Dermis microvascular lymphatic vessel endothelial cell (primary cell): Measurements from ENCODE around the gene SPAG16. TPM values are rescaled to one million over a fixed set of nuclear protein-coding genes. Genes with fewer than 3 reads are reported as not detected.
"Not testable (repeated sequence)": the region's sequence is repeated elsewhere in the genome, so short reads cannot be mapped to it uniquely, and the experiment has no call there.

Experiments
- DNase-seq, 2 donors: peaks; one replicate each; pipeline versions ENCODE4 v3.0.0 to v3.0.0-alpha.2; 2010; ENCODE audit warnings: low read depth in 2 of 2
- total RNA-seq: library from RNA; depleted of rRNA; stranded (reverse); fragments of >200 nt; gene quantifications from 2 replicates; pipeline ENCODE4 v1.2.1, GENCODE V29; 2014

The SPAG16 gene
- total RNA-seq, 1 donor from 2014 or later = 11.0 TPM

GRCh38 chr2:213271947-213272346 is 12.3 kb upstream of the SPAG16 start:
- DNase-seq = no peak

GRCh38 chr2:213274143-213274542 is 10.1 kb upstream of the SPAG16 start:
- no peak for DNase-seq

- DNase-seq = no peak
Observed at GRCh38 chr2:213275265-213275664, 9.0 kb upstream of the SPAG16 start.

- DNase-seq = not testable (repeated sequence)
Observed at GRCh38 chr2:213277134-213277533, 7.1 kb upstream of the SPAG16 start.

- DNase-seq = no peak
Observed at GRCh38 chr2:213279116-213279620, 5.1 kb upstream of the SPAG16 start.

GRCh38 chr2:213279971-213280370 is 4.3 kb upstream of the SPAG16 start:
- DNase-seq = no peak

GRCh38 chr2:213281156-213281555 is 3.1 kb upstream of the SPAG16 start:
- no peak for DNase-seq

GRCh38 chr2:213285404-213285803 is 1.1 kb downstream of the SPAG16 start:
- DNase-seq = no peak

GRCh38 chr2:213286161-213286560 is 1.9 kb downstream of the SPAG16 start:
- DNase-seq = no peak

GRCh38 chr2:213288913-213289700 is 4.8 kb downstream of the SPAG16 start:
- no peak for DNase-seq

GRCh38 chr2:213290501-213290900 is 6.2 kb downstream of the SPAG16 start:
- DNase-seq = no peak

- no peak for DNase-seq
Observed at GRCh38 chr2:213296270-213296669, 12.0 kb downstream of the SPAG16 start.

- DNase-seq = no peak
Observed at GRCh38 chr2:213306316-213306942, 22.2 kb downstream of the SPAG16 start.

- DNase-seq = no peak
Observed at GRCh38 chr2:213315168-213315876, 31.1 kb downstream of the SPAG16 start.

GRCh38 chr2:213316001-213316735 is 31.9 kb downstream of the SPAG16 start:
- DNase-seq = no peak

GRCh38 chr2:213317929-213318328 is 33.7 kb downstream of the SPAG16 start:
- DNase-seq = no peak

GRCh38 chr2:213320604-213321003 is 36.3 kb downstream of the SPAG16 start:
- DNase-seq = no peak

- DNase-seq = no peak
Observed at GRCh38 chr2:213336253-213336770, 52.0 kb downstream of the SPAG16 start.

GRCh38 chr2:213353419-213353818 is 69.2 kb downstream of the SPAG16 start:
- DNase-seq = no peak

- DNase-seq = no peak
Observed at GRCh38 chr2:213376644-213377043, 92.4 kb downstream of the SPAG16 start.

- DNase-seq = not testable (repeated sequence)
Observed at GRCh38 chr2:213407027-213407426, 122.8 kb downstream of the SPAG16 start.
